Hypothalamus (tissue), 51 donors: ENCODE data around the gene SH3TC2.
"Not testable (repeated sequence)": the region's sequence is repeated elsewhere in the genome, so short reads cannot be mapped to it uniquely, and the experiment has no call there.

Source experiments
- DNase-seq, 51 donors: peaks; one replicate each; lab custom pipeline; 2025; lab: John Stamatoyannopoulos, UW

SH3TC2 gene

DNA sequence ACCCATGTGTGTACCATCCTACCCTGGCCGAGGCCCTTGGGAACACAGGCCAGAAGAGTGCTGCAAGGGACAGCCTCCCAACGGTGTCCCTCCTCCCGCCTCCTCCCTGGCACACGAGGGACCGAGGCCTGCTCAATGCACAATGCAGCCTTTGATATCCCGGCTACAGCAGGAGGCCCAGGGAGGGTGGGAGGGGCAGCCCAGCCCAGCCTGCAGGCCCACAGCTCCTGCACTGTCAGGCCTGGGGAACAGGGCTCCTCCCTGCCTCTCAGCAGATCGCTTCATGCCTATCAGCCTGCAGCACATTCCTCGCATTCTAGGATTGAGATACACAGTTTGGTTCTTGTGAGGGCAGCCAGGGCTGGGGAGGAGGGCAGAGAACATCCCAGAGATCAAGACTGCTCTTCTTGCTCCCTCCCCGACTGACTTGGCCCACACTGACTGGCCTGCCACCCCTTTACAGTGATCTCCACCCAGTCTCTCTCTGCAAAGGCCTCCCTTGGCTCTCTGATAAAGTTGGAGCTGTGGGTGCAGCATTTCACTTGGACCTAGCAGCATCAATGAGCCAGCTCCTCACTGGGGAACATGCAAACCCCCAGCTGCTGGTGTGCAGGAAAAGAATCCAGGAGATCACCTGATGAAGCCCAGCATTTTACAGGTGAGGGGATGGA, at the start of gene SH3TC2:
Gene SH3TC2 (minus strand): TSS at position 46 of the 671 bp plus-strand sequence. CDS start 40 bp downstream, at position 6.
- peak in 48 of 51 donors; percentile 9 to 93 (median 79) for DNase-seq

DNA sequence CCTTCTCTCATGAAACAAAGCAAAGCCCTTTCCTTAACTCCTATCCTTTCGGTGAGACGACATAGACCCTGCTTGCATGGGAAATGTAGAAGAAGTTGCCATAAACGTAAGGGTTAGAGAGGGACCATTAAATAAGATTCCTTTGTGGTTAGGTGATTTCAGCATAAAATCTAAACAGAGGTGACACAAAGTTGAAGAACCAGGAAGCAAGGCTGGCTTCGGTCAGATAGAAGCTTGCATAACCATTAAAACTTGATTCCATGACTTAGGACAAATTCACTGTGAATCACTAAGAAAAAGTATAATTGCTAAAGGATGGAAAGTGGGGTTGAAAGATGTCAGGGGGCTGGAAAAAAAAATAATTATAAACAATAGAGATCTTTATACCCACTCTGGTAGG, 47.5 kb upstream of the SH3TC2 start:
- no peak for DNase-seq

DNA sequence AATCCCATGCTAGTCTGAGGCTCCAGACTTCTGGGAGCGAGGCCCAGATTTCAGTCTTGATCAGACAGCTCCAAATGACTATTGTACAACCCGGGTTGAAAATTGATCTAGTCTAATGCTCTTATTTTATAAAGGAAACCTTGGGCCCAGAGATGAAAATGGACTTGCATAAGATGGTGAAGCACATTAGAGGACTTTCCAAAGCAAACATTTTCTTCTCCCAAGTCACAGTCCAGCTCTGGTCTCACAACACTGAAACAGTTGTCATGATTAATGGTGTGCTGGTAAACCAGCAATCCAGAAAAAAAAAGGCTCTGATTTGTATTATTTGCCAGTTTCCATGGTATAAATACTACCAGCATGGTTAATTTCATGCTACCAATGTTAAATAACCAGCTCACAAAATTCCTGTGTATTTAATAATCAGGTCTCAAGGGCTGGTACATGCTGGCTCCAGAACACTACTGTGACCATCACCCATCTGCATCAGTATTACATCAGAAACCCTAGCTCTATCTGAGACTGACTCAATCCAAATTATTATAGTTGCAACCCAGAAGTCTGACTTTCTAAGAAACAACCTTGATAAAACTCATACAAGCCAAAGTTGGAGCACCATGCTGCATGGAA, 45.9 kb upstream of the SH3TC2 start:
- DNase-seq = no peak

DNA sequence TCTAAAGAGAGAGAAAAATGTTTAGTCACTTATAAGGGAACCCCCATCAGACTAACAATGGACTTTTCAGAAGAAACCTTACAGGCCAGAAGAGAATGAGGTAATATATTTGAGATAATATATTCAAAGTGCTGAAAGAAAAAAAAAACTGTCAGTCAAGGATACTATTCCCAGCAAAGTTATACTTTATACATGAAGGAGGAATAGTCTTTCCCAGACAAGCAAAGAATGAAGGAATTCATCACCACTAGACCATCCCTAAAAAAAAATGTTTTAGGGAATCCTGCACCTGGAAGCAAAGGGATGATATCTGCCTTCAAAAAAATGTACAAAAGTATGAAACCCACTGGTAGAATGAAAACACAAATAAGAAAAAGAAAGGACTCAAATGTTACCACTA, 37.5 kb upstream of the SH3TC2 start:
- no peak for DNase-seq

DNA sequence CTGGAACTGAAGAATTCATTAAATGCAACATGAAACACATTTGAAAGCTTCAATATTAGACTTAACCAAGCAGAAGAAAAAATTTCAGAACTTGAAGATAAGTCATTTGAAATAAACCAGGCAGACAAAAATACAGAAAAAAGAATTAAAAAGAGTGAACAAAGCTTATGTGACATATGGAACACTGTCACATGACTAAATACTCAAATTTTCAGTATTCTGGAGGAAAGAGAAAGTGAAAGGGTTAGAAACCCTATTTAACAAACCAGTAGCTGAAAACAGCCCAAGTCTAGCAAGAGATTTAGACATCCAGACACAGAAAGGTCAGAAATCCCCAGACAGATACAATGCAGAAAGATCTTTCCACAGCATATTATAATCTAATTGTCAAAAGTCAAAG, 37.1 kb upstream of the SH3TC2 start:
- no peak for DNase-seq

DNA sequence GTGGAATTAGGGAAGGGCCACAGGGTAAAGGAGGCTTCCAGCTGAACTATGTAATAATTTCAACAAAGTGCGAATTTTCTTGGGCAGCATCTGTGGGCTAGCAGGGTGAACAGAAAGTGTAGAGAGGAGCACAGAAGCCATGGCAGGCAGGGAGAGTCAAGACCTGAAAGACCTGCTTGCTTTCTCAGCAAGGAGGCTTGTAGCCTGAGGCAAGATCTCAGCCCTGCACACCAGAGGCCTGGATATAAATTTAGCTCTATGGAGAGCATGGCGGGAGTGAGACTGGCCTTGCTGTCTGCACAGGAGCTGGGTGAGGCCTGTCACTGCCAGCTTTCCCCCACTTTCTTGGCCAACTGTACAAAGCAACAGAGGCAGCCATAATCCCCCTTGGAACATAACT, 32.1 kb upstream of the SH3TC2 start:
- DNase-seq = no peak

DNA sequence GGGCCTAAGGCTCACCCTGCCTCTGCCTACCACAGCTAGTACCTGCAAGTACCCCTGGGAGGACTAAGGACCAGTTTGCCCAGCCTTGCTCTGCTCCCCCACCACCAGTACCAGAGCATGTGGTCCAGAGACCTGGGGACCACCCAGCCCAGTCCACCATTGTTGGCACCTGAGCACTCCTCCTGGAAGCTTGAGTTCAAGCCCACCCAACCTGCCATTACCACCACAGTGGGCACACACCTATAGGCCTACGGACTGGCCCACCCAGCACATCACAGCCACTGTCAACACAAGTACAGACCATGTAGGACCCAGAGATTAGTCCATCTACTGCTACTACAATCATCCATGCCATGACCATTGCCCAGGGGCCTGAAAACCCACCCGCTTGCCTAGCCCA, 30.8 kb upstream of the SH3TC2 start:
- no peak for DNase-seq

DNA sequence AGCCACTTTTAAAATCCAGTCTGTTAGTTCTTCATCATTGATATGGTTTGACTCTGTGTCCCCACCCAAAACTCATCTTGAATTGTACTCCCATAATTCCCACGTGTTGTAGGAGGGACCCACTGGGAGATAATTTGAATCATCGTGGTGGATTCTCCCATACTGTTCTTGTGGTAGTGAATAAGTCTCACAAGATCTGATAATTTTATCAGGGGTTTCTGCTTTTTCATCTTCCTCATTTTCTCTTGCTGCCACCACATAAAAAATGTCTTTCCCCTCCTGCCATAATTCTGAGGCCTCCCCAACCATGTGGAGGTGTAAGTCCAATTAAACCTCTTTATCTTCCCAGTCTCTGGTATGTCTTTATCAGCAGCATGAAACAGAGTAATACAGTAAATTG, 26.9 kb upstream of the SH3TC2 start:
- DNase-seq = no peak

DNA sequence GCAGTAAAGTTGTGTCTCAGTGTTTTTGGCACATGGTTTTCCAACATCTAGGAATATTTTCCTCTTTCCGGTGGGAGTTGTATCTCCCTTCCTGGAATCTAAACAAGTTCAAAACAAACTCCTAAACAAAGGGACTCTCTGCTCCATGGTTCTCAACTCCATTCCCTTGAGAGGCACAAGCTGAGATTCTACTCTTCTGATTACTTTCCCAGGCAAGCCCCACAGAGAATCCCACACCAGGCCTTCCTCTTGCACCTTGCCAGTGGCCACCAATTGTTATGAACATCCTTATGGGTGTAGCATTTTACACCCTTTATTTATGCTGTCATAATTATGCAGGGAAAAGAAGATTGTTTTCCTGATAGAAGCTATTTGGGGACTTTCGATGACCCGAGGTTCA, 25.8 kb upstream of the SH3TC2 start:
- DNase-seq = no peak

DNA sequence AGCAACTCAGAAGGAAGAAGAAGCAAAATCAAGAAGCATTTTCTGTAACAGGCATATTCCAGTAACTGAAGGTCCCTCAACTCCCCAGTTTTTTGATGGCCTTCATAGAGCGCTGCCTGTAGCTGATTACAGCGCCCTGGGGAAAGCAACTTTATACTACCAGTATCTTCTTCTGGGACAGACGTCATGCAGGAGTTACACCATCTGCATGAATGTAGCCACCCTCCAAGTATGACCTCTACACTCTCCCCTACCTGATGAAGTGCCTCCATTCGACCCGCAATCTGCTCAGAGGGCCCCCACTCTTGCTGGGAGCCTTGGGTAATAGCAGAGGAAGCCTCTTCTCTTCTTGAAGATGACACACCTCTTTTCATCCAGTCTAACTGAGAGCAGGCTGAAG, 21.0 kb upstream of the SH3TC2 start:
- no peak for DNase-seq

DNA sequence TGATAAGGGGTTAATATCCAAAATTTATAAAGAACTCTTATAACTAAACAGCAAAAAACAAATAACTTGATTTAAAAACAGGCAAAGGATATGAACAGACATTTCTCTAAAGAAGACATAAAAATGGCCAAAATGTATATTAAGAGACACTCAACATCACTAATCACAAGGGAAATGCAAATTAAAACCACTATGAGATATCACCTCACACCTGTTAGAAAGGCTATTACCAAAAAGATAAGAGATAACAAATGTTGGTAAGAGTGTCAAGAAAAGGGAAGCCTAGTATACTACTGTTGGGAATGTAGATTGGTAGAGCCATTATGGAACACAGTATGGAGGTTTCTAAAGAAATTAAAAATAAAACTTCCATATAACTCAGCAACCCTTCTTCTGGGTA, 19.4 kb upstream of the SH3TC2 start:
- no peak for DNase-seq

DNA sequence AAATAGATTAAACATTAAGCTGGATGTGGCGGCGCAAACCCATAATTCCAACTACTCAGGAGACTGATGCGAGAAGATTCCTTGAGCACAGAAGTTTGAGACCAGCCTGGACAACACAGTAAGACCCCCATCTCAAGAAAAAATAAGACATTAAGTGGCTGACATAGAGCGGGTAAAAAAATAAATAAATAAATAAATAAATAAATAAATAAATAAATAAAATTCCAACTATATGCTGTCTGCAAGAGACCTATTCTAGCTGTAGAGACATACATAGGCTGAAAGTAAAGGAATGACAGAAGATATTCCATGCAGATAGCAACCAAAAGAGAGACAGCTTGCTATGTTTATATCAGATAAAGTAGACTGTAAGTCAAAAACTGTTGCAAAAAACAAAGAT, 17.4 kb upstream of the SH3TC2 start:
- no peak for DNase-seq

DNA sequence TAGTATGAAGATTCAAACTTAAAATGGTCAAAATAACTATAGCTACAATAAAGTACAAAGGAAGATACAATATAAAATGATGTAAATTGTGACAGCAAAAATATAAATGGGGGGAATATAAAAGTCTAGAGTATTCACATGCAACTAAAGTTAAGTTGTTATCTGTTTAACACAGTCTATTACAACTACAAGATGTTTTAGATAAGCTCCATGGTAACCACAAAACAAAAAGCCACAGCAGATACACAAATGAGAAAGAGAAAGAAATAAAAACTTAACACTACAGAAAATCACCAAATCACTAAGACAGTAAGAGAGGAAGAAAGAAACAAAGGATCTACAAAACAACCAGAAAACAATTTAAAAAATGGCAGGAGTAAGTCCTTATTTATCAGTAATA, 17.0 kb upstream of the SH3TC2 start:
- no peak for DNase-seq

DNA sequence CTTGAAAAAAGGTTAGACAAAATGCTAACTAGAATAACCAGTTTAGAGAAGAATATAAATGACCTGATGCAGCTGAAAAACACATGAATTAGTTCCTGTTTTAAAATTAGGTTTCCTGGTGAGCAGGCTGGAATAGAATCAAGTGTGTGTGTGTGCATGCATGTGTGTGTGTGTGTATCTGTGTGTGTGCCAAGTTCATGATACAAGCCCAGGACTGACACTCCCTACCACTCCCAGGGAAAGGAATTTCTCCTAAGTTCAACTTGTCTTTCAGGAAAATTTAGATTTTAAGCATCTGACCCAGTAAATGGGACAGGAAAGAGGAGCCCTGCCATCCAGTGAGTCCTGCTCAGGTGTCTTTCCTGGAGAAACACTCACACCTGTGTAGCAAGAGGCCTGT, 11.2 kb upstream of the SH3TC2 start:
- DNase-seq = not testable (repeated sequence)

DNA sequence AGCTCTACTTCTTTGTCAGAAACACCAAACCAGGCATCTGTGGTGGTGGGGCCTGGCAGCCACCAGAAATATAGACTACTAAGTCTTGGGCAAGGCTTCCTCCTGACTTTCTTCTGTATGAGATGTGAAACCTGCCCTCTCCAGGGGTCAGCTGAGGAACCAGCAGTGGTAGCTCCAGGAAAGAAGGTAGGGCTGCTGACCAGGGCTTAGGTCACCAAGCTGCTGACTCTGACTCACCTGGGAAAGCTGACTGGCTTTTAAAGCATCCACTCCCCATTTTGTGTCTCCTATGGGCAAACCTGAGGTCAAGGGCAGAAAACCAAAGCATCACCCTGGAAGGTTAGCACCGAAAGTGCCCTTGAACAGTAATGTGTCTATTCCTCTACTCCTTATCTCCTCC, 10.4 kb upstream of the SH3TC2 start:
- DNase-seq = no peak

DNA sequence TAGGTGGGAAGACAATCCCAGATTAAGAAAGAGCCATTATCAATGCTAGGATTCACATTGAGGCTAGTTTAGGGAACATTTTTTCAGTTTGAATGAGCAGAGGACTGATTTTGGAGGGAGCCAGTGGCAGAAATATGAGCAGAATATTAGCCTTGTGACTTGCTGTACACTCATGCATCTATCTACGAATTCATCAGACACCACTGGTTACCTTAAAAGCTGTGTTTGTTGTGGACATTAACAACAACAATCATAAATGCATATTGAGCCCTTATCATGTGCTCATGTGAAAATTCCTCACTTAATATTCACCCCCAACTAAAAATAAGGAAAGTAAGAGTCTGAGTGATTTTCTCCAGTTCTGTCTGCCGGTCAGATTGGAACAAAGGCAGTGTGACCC, 9.9 kb upstream of the SH3TC2 start:
- no peak for DNase-seq

DNA sequence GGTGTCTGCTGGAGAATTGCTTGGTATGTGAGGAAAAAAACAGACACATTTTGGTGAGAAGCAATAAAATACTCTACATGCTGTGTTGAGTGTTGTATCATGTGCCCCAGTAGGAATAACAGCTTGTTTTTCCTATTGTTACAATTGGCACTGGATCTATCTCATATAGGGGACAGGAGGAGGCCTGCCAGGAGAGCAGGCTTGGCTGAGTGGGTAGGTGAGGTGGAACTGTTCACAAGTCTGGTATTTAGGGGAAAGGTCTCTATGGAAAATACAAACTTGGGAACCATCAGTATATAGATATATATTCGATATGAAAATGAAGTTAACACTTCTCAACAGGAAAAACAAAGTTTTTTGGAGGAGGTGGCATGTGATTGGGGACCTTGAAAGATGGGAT, 9.5 kb upstream of the SH3TC2 start:
- DNase-seq = no peak

DNA sequence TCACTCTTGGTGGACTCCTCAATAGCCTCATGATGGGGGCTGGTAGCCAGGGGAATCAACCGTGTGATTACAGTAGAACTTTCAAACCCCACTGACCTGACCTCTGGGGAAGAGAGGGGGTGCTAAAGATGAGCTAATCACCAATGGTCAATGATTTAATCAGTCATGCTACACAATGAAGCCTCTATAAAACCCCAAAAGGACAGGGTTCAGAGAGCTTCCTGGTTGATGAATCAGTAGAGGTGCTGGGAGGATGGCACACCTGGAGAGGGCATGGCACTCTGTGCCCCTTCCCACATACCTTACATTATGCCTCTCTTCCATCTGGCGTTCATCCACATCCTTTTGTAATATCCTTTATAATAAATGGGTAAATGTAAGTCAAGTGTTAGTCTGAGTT, 8.9 kb upstream of the SH3TC2 start:
- DNase-seq = no peak

DNA sequence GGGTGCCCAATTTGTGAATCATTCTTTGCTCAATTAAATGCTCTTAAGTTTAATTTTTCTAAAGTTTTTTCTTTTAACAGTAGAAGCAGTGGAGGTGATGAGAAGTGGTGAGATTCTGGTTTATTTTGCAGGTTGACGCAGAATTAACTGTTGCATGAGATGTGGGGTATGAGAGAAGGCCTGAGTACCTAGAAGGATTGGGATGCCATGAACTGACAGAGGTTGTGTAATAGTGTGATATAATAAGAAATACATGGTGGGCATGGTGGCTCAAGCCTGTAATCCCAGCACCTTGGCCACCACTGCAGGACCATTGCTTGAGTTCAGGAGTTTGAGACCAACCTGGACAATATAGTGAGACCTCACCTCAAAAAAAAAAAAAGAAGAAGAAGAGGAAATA, 8.4 kb upstream of the SH3TC2 start:
- DNase-seq = no peak

DNA sequence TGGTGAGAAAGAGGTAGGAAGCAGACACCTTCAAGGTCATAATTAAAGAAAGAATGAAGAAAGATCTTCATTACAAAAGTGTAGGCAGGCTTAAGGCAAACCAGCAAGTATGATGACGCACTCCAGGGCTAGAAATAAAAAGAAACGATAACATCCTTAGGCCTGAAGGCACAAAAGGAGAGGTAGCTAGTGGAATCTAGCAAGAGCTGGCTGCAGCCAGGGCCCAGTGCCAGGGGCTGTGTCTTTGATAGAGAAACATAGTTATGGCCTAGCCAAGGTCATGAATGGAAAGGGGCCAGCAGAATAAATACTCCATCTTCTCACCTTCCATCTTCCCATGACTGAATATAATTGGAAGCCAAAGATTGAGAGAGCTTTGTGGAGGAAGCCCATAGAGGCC, 6.8 kb upstream of the SH3TC2 start:
- DNase-seq = no peak

DNA sequence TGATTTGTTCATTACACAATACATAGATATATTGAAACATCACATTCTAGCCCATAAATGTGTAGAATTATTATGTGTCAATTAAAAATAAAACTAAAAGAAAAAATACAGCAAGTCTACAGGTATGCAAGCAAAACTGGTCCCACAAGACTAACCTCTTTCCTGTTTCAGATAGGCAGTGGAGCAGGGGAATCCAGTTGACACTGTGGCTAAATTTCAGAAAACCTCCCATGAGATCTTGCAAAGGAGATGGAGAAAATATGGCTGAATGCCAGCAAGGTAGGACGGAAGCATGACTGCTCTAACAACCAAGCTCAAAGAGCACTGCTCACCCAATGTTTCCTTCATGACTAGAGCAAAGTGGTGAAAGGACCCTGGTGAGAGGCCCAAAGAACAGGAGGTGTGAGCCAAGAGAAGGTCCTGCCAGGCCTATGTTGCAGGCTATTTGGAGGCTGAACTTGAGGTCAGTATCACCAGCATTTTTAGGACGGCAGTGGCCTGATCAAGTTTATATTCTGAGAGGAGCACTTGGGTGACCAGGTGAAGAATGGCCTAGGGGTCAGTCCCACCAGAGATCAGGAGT, 1.1 kb upstream of the SH3TC2 start:
- no peak for DNase-seq

DNA sequence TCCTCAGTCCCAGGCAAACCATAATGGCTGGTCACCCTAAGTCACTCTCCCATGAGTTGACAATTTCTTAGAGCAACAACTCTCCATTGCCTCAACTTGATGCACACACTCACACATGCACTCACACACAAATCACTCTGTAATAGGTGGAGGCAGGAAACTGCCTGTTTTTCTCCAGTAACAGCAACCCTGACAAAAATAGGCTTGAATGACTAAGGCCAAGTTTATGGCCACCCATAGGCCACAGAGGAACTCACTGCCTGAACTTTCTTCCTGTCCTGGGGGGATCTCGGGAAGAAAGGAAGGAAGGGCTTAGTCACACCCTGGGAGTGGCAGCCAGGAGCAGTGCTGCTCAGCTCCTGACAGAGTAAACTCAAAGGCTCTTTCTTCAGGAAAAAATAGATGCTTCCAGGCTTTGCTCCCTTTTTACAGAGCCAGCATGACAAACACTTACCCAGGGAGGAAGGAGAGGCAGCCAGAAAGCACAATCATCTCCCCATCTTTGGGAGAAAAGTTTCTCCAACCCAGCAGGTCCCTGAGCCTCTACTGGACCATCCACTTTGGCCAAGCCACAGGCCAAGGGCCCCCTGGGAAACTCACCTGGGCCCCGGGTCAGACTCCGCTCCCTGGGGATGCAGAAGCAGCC, 368 bp downstream of the SH3TC2 start:
- DNase-seq = peak in 3 of 51 donors; percentile 4 to 57 (median 17)
